MCF 10A (cell line): ENCODE results near the gene NCK2. TPM values are rescaled to one million over a fixed set of nuclear protein-coding genes. Genes with fewer than 3 reads are reported as not detected.

Source experiments
- BruUV-seq: library from RNA; stranded (reverse); fragments of 400-500 nt; replicated peaks from 2 replicates; lab custom pipeline; 2021; lab: Mats Ljungman, UMichigan
- CTCF ChIA-PET: fragments of 300-600 bp; sonication (Branson Sonifier 250); formaldehyde crosslinking; extraction: SDS; loops from one replicate; lab custom pipeline; 2021; ENCODE audit warnings: antibody characterized with exemption, inconsistent platforms; lab: Yijun Ruan, JAX
- POLR2A ChIA-PET: fragments of 300-600, 350-650 bp; sonication (Branson Sonifier 250); formaldehyde crosslinking; extraction: SDS; loops from one replicate; lab custom pipeline; 2020; ENCODE audit warnings: antibody characterized with exemption, inconsistent platforms; lab: Yijun Ruan, JAX
- DNase-seq: peaks from one replicate; pipeline ENCODE4 v3.0.0-alpha.2; 2018; ENCODE audit not compliant: unreplicated experiment
- H3K27ac Mint-ChIP-seq: one replicate; pipeline ENCODE4 v1.8.0; 2022; ENCODE audit warnings: mild to moderate bottlenecking, low read depth, mixed read lengths; ENCODE audit not compliant: unreplicated experiment
- H3K27me3 Mint-ChIP-seq: one replicate; pipeline ENCODE4 v1.8.0; 2022; ENCODE audit warnings: mixed read lengths; ENCODE audit not compliant: insufficient read depth, unreplicated experiment
- H3K36me3 Mint-ChIP-seq: one replicate; pipeline ENCODE4 v1.8.0; 2022; ENCODE audit warnings: mild to moderate bottlenecking, moderate library complexity, mixed read lengths; ENCODE audit not compliant: insufficient read depth, unreplicated experiment
- H3K4me1 Mint-ChIP-seq: one replicate; pipeline ENCODE4 v1.8.0; 2022; ENCODE audit warnings: mixed read lengths; ENCODE audit not compliant: insufficient read depth, unreplicated experiment
- H3K4me3 Mint-ChIP-seq: one replicate; pipeline ENCODE4 v1.8.0; 2022; ENCODE audit warnings: mild to moderate bottlenecking, moderate library complexity, mixed read lengths; ENCODE audit not compliant: unreplicated experiment
- H3K9me3 Mint-ChIP-seq: one replicate; pipeline ENCODE4 v1.8.0; 2022; ENCODE audit warnings: mixed read lengths; ENCODE audit not compliant: unreplicated experiment
- CTCF ChIP-seq: fragments of 200-600 bp; IDR thresholded peaks from one replicate; pipeline ENCODE4 v1.8.0; 2022; ENCODE audit warnings: antibody characterized with exemption, mild to moderate bottlenecking; ENCODE audit not compliant: unreplicated experiment
- intact Hi-C: fragments of 100-400 bp; cut with micrococcal nuclease; formaldehyde crosslinking; loops from 2 replicates; pipeline ENCODE4 v1.14.1; 2022
- total RNA-seq: library from RNA; stranded (reverse); gene quantifications from 2 replicates; pipeline ENCODE4 v1.2.3, GENCODE V29; 2022

NCK2 gene
- total RNA-seq, 1 experiment from 2014 or later = 36.5 TPM

- H3K4me1 Mint-ChIP-seq = peaks cover 34% of the 10 kb centered on the region
- DNase-seq = peak; percentile 46
- no peak for TF ChIP-seq CTCF
- H3K9me3 Mint-ChIP-seq = peaks cover 10% of the 10 kb centered on the region
- intact Hi-C loops = no loop called here
- ChIA-PET CTCF (interaction anchor here (0.6 kb wide), 1 partner anchor 188 kb away, joined by 4 read pairs; no protein-coding TSS in a partner anchor), POLR2A (no interaction called here)
- H3K27ac Mint-ChIP-seq = peak overlapping the region; percentile 31
- peaks cover 5% of the 10 kb centered on the region for H3K36me3 Mint-ChIP-seq
- no peak overlapping the region for H3K4me3 Mint-ChIP-seq
- no peaks in the 10 kb centered on the region for H3K27me3 Mint-ChIP-seq
- BruUV-seq = no TSS peak
Measured at GRCh38 chr2:105734762-105735538, 9.8 kb upstream of the NCK2 start.

GRCh38 chr2:105736145-105736544 lies 8.6 kb upstream of the NCK2 start:
- no TSS peak for BruUV-seq
- Mint-ChIP-seq H3K27me3 (no peaks in the 10 kb centered on the region), H3K36me3 (peaks cover 5% of the 10 kb centered on the region), H3K4me1 (peaks cover 35% of the 10 kb centered on the region), H3K9me3 (peaks cover 10% of the 10 kb centered on the region), H3K4me3 (no peak overlapping the region), H3K27ac (no peak overlapping the region)
- no peak for DNase-seq
- TF ChIP-seq CTCF = no peak
- ChIA-PET CTCF (no interaction called here), POLR2A (no interaction called here)
- intact Hi-C loops = no loop called here

DNA sequence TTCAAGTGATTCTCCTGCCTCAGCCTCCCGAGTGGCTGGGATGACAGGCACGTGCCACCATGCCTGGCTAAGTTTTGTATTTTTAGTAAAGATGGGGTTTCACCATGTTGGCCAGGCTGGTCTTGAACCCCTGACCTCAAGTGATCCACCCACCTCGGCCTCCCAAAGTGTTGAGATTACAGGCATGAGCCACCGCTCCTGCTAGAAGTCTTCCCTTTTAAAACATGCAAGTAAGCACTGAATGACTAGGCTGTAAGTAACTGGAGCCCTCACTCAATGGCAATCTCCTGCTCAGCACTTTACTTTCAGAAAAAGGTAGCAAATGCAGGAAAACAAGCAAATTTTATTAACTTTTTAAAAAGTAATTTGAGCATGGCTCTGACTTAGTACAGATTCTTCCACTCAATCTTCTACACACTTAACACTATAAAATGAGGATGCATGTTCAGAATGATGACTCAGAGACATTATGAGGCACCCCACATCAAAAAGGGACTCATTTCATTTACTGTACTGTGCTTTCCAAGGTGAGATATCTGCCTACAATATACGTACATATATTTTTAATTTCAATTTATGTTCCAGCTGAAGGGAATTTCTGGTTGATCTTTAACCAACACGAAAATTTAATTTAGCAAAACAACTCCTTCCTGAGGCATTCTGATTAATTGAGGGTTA lies 6.6 kb upstream of the NCK2 start:
- peaks cover 10% of the 10 kb centered on the region for H3K9me3 Mint-ChIP-seq
- POLR2A ChIA-PET = no interaction called here
- CTCF ChIA-PET = interaction anchor here (0.6 kb wide), 1 partner anchor 311 kb away, joined by 6 read pairs; no protein-coding TSS in a partner anchor
- H3K4me1 Mint-ChIP-seq = peaks cover 24% of the 10 kb centered on the region
- no peak overlapping the region for H3K4me3 Mint-ChIP-seq
- no peaks in the 10 kb centered on the region for H3K27me3 Mint-ChIP-seq
- BruUV-seq = no TSS peak
- intact Hi-C loops = no loop called here
- H3K36me3 Mint-ChIP-seq = peaks cover 5% of the 10 kb centered on the region
- H3K27ac Mint-ChIP-seq = no peak overlapping the region
- TF ChIP-seq CTCF = no peak
- DNase-seq = no peak

DNA sequence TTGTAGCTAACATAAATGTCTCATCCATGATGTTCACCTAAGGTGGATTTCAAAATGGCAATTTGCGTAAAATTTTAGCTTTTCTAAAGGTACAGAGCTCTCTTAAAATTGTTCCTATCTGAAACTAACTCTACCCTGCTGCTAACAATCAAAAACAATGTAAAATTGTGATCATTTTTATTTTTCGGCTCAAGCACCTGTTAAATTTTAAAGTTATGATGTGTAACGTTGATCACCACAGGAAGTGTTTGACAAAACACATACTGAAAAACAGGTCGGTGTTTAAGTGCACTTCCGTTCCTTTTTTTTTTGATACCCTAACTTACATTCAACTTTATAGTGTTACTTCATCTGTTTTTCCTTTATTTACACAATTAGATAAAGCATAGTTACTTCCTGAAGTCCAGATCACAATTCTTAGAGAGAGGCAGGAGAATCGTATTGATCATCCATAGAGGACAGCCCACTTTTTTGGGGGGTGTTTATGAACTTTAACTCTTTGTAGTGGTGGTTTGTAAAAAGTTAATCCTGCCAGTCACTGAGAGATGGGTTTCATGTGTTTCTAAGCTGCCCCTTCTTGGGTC lies 6.0 kb upstream of the NCK2 start:
- Mint-ChIP-seq H3K4me3 (no peak overlapping the region), H3K27ac (no peak overlapping the region), H3K27me3 (no peaks in the 10 kb centered on the region), H3K4me1 (peaks cover 24% of the 10 kb centered on the region), H3K9me3 (peaks cover 10% of the 10 kb centered on the region), H3K36me3 (peaks cover 5% of the 10 kb centered on the region)
- intact Hi-C loops = no loop called here
- ChIA-PET POLR2A (no interaction called here), CTCF (interaction anchor here (0.6 kb wide), 1 partner anchor 310 kb away, joined by 6 read pairs; no protein-coding TSS in a partner anchor)
- DNase-seq = no peak
- no peak for TF ChIP-seq CTCF
- BruUV-seq = no TSS peak
